RKO (cell line): ENCODE results near the gene IL36A.

Experiments used
- DNase-seq: peaks from one replicate; pipeline ENCODE4 v3.0.0-alpha.2; 2016; ENCODE audit warnings: low spot score

The IL36A gene

DNA sequence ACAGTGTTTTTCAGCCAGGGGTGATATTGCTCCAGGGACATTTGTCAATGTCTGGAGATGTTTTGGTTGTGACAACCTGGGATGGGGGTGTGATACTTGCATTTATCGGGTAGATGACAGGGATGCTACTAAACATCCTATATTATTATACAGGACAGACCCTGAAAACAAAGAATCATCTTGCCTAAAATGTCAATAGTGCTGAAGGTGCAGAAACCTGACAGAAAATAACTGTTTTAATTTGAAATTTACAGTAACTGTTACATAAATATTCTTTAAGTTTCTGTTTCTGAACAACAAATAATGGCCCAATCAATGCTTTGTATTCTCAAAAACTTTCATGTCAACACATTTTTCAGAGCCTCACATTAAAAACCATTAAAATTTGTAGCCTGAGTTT lies 2.0 kb downstream of the IL36A start:
- DNase-seq: no peak

- DNase-seq: no peak
Measured at GRCh38 chr2:113009622-113010021, 4.4 kb downstream of the IL36A start.

GRCh38 chr2:113010088-113010487 lies 4.8 kb downstream of the IL36A start:
- no peak for DNase-seq

- no peak for DNase-seq
Measured at GRCh38 chr2:113011108-113011507, 5.8 kb downstream of the IL36A start.

DNA sequence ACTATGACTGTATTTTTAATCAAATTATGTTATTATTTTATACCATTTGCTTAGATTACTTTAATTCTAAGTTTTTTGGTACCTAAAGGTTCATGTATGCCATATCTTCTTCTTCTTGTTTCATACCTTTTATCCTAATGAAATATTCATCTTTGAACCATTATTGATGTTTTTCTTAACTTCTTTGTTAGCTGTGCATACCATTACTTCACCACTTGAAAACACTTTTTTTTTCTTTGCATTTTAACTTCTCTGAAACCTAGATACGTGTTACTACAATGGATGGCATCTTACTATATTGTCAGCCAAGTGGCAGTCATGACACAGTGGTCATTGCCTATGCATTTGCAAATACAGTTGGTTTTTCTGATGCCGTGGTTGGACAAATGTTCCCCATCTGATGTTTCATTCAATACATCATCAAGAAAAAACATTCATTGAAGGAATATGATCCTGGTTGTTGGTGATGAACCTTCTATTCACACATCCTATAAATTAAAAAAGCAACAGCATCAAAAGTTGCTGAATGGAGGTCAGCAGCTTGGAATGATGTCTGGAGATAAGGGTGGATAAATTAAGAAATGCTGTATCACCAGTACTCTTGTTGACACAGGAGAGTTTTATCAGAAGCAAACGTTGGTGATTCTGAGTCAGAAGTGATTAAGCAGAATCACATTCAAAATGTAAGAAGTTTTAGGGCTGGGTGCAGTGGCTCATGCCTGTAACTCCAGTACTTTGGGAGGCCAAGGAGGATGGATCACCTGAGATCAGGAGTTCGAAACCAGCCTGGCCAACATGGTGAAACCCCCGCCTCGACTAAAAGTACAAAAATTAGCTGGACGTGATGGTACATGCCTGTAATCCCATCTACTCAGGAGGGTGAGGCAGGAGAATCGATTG lies 7.4 kb downstream of the IL36A start:
- peak; percentile 30 for DNase-seq

DNA sequence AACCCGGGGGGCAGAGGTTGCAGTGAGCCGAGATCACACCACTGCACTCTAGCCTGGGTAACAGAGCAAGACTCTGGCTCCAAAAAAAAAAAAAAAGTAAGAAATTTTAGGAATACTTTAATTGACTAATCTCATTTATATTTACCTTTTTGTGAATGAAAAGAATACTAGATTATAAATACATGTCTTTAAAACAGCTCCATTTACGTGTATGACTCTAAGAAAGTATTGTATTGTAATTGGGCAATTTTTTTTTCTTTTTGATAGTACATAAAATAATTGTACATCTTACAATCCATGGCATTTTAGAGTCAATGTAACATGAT lies 8.0 kb downstream of the IL36A start:
- no peak for DNase-seq

- no peak for DNase-seq
Measured at GRCh38 chr2:113014067-113014466, 8.8 kb downstream of the IL36A start.

GRCh38 chr2:113015042-113015441 lies 9.8 kb downstream of the IL36A start:
- DNase-seq: no peak

DNA sequence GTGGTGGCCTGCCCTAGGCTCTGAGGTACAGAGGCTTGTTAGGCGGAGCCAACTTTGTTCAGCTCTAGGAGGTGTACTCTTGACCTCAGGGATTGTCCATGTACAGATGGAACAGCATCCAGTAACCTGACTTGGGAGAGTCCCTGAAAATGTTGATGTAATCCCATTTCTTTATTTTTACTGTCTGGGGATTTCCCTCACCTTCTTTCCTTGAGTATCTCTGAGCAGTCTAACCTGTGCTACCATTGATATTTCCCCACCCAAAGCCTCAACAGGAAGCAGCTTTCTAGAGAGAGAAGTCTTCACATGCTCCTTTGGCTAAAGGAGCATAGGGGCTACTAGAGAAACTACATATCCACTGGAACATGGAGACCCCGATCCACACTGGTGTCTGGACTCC lies 10.4 kb downstream of the IL36A start:
- no peak for DNase-seq

GRCh38 chr2:113018509-113018908 lies 13.2 kb downstream of the IL36A start:
- DNase-seq: no peak

DNA sequence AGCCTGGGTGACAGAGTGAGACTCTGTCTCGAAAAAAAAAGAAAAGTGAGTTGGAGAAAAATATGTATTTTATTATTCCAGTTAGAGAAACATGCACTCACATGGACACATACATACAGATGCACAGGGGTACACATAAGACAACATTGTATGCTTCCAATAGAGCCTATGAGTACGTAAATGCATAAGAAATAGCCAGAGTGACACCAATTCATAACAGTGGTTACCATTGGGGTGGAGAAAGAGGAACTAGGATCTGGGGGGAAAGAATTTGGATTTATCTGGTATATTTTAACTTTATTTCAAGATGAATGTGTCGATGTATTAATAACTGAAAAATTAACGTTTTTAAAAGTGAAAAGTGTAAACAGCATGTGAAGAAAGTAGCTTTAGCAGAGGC lies 16.1 kb downstream of the IL36A start:
- no peak for DNase-seq

DNA sequence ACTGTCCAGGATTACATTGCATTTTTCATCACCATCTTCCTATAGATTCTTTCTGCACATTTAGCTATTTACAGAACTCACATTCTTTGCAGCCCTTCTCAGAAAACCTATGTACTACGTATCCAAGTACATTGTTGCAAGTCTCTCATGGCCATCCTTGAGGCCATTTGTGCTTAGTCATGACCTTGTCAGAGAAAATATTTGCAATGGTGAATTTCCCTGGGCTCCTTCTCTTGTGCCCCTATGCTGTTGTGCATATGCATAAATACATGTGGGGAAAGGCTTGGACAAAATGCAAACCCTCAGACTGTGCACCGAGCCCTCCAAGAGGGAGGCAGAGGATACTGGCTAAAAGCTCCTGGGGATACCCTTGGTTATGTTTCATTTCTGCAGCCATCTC lies 19.5 kb downstream of the IL36A start:
- no peak for DNase-seq

DNA sequence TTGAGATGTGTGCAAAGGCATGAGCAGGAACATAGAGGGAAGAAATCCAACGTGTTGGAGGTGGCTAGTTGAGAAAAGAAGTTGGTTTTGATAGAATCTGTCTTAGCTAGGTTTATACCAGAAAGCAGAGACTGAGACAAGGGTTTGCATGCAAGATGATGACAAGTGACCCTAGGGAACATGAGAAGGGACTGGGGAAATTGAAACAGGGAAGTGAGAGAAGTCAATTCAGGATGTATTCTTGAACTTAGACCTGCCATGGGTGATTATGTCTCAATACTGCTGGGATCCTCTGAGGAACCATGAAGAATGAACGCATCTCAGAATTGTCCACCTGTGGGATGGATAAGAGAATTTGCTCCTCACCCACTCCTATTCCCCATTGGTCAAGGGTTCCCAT lies 20.5 kb downstream of the IL36A start:
- DNase-seq: no peak

DNA sequence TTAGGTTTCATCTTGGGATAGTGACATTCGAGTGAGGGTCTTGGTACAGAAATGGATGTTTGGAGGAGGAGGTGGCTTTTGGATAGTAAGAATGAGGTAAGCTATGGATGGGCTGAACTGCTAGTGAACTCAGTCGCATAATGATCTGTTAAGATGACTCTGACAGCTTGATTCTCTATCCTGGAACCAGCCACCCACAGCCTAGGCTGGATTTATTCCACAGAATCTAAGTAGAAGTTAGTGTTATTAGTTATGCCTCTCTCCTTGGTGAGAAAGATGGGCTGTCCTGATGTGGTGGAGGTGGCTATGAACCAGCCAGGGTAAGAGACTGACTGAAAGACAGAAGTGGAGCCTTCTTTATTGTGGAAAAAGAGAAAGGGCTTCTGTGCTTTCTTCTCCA lies 22.4 kb downstream of the IL36A start:
- DNase-seq: no peak

DNA sequence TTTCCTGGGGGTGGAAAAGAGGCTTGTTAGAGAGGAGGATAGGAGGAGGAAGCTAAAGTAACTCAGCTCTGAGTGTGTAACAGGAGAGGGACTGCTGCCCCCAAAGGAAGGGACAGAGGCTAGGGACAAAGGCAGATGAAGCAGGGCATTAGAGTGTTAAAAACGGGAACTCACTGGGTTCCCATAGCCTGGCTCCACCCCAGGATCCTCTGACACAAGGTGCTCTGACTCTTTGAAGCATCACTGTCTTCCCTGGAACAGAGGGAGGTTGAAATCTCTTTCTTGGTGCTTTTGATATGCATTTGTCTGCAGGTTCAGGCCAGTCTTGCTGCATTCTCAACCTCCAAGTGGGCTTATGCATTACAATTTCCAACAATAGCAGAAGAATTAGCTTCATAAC lies 22.9 kb downstream of the IL36A start:
- no peak for DNase-seq

GRCh38 chr2:113032737-113033136 lies 27.5 kb downstream of the IL36A start:
- DNase-seq: no peak

- no peak for DNase-seq
Measured at GRCh38 chr2:113034016-113034415, 28.8 kb downstream of the IL36A start.

GRCh38 chr2:113036763-113037162 lies 31.5 kb downstream of the IL36A start:
- no peak for DNase-seq

- DNase-seq: no peak
Measured at GRCh38 chr2:113038291-113038690, 33.0 kb downstream of the IL36A start.

- DNase-seq: no peak
Measured at GRCh38 chr2:113039158-113039557, 33.9 kb downstream of the IL36A start.

DNA sequence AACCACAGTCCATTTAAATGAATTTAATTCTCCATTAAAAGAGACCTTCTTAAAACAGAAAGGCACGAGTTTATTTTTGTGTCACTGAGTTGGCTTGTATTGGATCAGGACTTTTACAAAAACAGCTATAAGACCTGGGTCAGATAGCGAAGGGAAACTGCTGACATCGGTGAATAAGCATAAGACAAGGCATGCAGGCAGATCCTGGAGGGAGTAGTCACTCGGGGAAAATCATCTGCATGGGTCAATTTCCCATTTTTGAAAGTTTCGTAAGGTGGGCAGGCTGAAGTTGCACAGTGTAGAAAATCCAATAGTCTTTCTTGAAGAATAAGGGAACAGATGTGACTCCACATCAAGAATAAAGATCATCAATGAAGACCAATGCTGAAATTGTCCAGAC lies 34.5 kb downstream of the IL36A start:
- DNase-seq: no peak

DNA sequence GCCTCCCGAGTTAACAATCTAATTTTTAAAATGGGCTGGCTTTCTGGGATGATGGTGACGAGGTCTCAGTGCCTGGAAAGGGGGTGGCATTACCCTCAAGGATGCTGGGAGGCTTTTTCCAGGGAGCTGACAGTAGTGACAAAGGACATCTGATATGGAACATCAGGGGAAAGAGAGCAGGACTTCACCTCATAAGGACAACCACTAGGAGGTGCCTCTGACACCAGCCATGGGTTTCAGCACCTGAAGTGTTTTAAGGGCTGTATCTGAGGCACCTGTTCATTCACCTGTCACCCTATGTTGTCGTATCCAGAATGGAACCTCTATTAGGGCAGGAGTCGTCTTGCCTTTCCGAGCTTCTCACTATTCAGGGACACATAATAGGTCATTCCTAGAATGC lies 36.6 kb downstream of the IL36A start:
- DNase-seq: no peak

- no peak for DNase-seq
Measured at GRCh38 chr2:113046465-113046864, 41.2 kb downstream of the IL36A start.
